Heart left ventricle (tissue), 16 donors: Measurements from ENCODE around the gene THSD4. TPM values are rescaled to one million over a fixed set of nuclear protein-coding genes. Genes with fewer than 3 reads are reported as not detected.
A peak's percentile ranks its signal among the peaks of the same experiment; 100 is the strongest.

Source experiments
- ATAC-seq, 4 donors: fragments of 200-7000 bp; cut with Tn5 transposase; one replicate each; pipeline ENCODE4 v1.9.1; 2020 to 2022; ENCODE audit warnings: moderate library complexity in 4 of 4, mild to moderate bottlenecking in 3 of 4, moderate number of reproducible peaks in 1 of 4
- DNase-seq, 5 donors: peaks; one replicate each; pipeline ENCODE4 v3.0.0-alpha.2; 2020
- H3K27ac ChIP-seq, 12 donors: fragments of 200-600 bp; sonication (generic) in 4 of 12; one replicate each; pipeline versions ENCODE4 v1.5.0 to v1.8.0; 2016 to 2022; ENCODE audit warnings: mild to moderate bottlenecking in 2 of 12
- H3K27me3 ChIP-seq, 9 donors: fragments of 200-600 bp; sonication (generic) in 2 of 9; one replicate each; pipeline versions ENCODE4 v1.5.1 to v1.8.0; 2016 to 2022; ENCODE audit warnings: mild to moderate bottlenecking in 3 of 9
- H3K36me3 ChIP-seq, 9 donors: fragments of 200-600 bp; sonication (generic) in 2 of 9; one replicate each; pipeline versions ENCODE4 v1.5.0 to v1.8.0; 2018 to 2022; ENCODE audit warnings: mild to moderate bottlenecking in 2 of 9
- H3K4me1 ChIP-seq, 12 donors: fragments of 200-600 bp; sonication (generic) in 4 of 12; one replicate each; pipeline versions ENCODE4 v1.5.0 to v1.8.0; 2016 to 2022; ENCODE audit warnings: mild to moderate bottlenecking in 3 of 12
- H3K4me3 ChIP-seq, 12 donors: fragments of 200-600 bp; sonication (generic) in 4 of 12; one replicate each; pipeline versions ENCODE4 v1.5.0 to v1.8.0; 2017 to 2022; ENCODE audit warnings: mild to moderate bottlenecking in 9 of 12, moderate library complexity in 4 of 12
- H3K9me3 ChIP-seq, 12 donors: fragments of 200-600 bp; sonication (generic) in 4 of 12; one replicate each; pipeline versions ENCODE4 v1.5.0 to v1.8.0; 2016 to 2022; ENCODE audit warnings: mild to moderate bottlenecking in 1 of 12
- POLR2A ChIP-seq, 2 donors: fragments of 450-650 bp; IDR thresholded peaks; one replicate each; pipeline ENCODE4 v1.6.1; 2017; ENCODE audit warnings: antibody characterized with exemption in 2 of 2, mild to moderate bottlenecking in 2 of 2, moderate library complexity in 2 of 2
- WGBS, 4 donors: extraction: QIAGEN DNeasy Blood & Tissue Kit in 2 of 4; methylation state at CpG; one replicate each; pipeline versions ENCODE4 v1.1.5 to v1.1.7; 2013 to 2018; 5-methylcytosine and 5-hydroxymethylcytosine counted together
- intact Hi-C, 10 donors: fragments of 100-400 bp; cut with DNase I; formaldehyde crosslinking; loops; one replicate each; pipeline versions ENCODE4 v1.11.1 to v1.14.2; 2022
- polyA plus RNA-seq, 2 donors: library from polyadenylated mRNA; stranded (reverse); fragments of 200-250 nt; gene quantifications; one replicate each; pipeline ENCODE4 v1.2.3, GENCODE V29; 2013
- total RNA-seq, 9 donors: library from RNA; depleted of rRNA in 2 of 9; stranded (reverse); fragments of >200 nt in 2 of 9; fragmentation: NEBNext Ultra II Directional in 3 of 9; extraction: Animal tissue kit (Norgen Biotek cat#: 25700) in 3 of 9; gene quantifications; one replicate each; pipeline versions ENCODE4 v1.1.0 to v1.2.4, GENCODE V29; 2016 to 2023
- TF ChIP-seq, protein P1 (sequence below), 12 donors: fragments of 200-600 bp; sonication (generic) in 4 of 12; IDR thresholded peaks; one replicate each; pipeline versions ENCODE4 v1.5.0 to v1.8.0; 2018 to 2022; ENCODE audit warnings: antibody characterized with exemption in 12 of 12, mild to moderate bottlenecking in 5 of 12
- donor health status: ischemic (EF 13 %, LVEDD 7.1; RV severe dilation, severe dysfunction).
- donor health status: healthy with polysubstance abuse.
- donor health status: DM: no; HTN: yes; CAD: no.
- donor health status: DM: no; HTN: no; CAD: no.
- donor health status: ischemic (EF 25% LVEDD 6.9; RV normal size, moderate dysfunction).
- donor health status: ischemic (EF 25% LVEDD 5.7; RV mildly dilated, moderate dysfunction).
- donor health status: healthy.
- donor health status: DM: yes; HTN: yes; CAD: no.
- donor health status: ischemic (EF 35%, LVEDD 5.7; RV mildly dilated, moderate dysfunction).
- donor health status: nonischemic (EF 11% LVEDD 7.7; RV severe dilation, severe dysfunction).
- donor health status: DM: yes; HTN: yes; CAD: no.
- donor health status: PGD.
- donor health status: ischemic (EF 29% LVEDD 5.4; RV normal size, mild dysfunction).
- donor health status: nonischemic (EF 23%, LVEDD 6.1; RV moderate dilation, normal function).

THSD4 gene
- total and polyA plus RNA-seq, 11 donors, result 32.6 to 206 (median 93.2) TPM

DNA sequence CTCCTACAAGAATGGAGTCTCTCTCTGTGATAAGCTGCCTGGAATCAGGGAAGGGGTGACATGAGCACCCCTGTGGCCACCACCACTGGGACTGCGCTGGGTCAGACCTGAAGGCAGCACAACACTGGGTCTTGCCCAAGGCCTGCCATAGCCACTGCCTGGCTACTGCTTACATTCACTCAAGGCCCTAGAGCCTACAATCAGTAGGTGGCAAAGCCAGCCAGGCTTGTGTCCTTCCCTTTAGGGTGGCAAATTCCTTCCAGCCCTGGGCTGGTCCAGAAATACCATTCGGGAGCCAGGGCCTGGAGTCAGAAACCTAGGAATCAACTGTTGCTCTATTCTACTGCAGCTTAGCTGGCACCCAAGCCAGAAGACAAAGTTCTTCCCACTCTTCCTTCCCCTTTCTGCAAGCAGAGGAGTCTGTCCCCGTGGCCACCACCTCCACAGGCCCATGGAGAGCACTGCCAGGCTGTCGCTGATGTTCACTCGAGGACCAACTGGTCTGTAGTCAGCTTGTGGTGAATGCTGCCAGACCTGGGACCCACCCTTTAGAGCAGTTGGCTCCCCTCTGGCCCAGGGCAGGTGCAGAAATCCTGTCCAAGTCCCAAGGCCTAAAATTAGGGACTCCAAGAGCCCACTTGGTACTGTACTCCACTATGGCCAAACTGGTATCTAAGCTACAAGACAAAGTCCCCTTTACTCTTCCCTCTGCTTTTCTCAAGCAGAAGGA lies 307.4 kb downstream of the THSD4 start:
- Histone ChIP-seq H3K36me3 (no peaks in the 10 kb centered on the region), H3K27ac (peak overlapping the region in 8 of 12 donors; percentile 10 to 62 (median 36)), H3K27me3 (no peaks in the 10 kb centered on the region), H3K4me1 (peaks cover 0 to 25% (median 2%) of the 10 kb centered on the region in 12 donors), H3K9me3 (peaks cover 0 to 7% (median 0%) of the 10 kb centered on the region in 12 donors), H3K4me3 (no peak overlapping the region)
- intact Hi-C loops, result no loop called here
- ATAC-seq (peak; percentile 42 to 74 (median 60)), DNase-seq (peak in 1 of 5 donors; percentile 33)
- 67 to 77% (median 71%) methylated on average over 3 to 5 of the region's 5 CpGs for WGBS, 4 donors
- TF ChIP-seq POLR2A (IDR thresholded peaks at IDR 0.05), result no peak
- TF ChIP-seq, protein P1, sequence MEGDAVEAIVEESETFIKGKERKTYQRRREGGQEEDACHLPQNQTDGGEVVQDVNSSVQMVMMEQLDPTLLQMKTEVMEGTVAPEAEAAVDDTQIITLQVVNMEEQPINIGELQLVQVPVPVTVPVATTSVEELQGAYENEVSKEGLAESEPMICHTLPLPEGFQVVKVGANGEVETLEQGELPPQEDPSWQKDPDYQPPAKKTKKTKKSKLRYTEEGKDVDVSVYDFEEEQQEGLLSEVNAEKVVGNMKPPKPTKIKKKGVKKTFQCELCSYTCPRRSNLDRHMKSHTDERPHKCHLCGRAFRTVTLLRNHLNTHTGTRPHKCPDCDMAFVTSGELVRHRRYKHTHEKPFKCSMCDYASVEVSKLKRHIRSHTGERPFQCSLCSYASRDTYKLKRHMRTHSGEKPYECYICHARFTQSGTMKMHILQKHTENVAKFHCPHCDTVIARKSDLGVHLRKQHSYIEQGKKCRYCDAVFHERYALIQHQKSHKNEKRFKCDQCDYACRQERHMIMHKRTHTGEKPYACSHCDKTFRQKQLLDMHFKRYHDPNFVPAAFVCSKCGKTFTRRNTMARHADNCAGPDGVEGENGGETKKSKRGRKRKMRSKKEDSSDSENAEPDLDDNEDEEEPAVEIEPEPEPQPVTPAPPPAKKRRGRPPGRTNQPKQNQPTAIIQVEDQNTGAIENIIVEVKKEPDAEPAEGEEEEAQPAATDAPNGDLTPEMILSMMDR (IDR thresholded peaks at IDR 0.05), result no peak

DNA sequence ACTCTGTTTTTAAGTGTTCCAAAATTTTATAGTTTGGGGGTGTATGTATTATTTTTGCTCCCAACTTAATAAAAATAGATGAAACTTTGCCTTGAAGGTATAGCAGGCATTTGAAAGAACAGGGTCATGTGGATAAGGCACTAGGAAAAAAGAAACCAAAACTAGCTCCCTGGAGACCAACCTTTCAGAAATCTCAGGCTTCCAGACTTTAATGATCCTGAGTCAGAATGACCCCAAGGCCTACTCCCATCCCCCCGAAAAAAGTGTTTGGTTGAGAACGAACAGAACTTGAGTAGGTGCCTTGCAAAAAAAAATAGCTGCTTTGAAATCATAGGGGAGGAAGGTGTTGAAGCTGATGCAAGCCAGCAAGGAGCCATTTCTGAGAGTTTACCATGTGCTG lies 309.5 kb downstream of the THSD4 start:
- no peak for TF ChIP-seq POLR2A (IDR thresholded peaks at IDR 0.05)
- TF ChIP-seq, protein P1 (IDR thresholded peaks at IDR 0.05), result no peak
- intact Hi-C loops, result no loop called here

GRCh38 chr15:71425388-71425787 lies 310.1 kb downstream of the THSD4 start:
- intact Hi-C loops, result no loop called here
- ATAC-seq, result peak in 1 of 4 donors; percentile 44
- no peak for DNase-seq
- TF ChIP-seq POLR2A (IDR thresholded peaks at IDR 0.05), result no peak
- TF ChIP-seq, protein P1 (IDR thresholded peaks at IDR 0.05), result no peak
- WGBS, 4 donors, result 71 to 79% (median 76%) methylated on average over 3 of the region's 3 CpGs
- Histone ChIP-seq H3K4me3 (no peak overlapping the region), H3K27ac (no peak overlapping the region), H3K36me3 (no peaks in the 10 kb centered on the region), H3K27me3 (no peaks in the 10 kb centered on the region), H3K4me1 (peaks cover 0 to 25% (median 2%) of the 10 kb centered on the region in 12 donors), H3K9me3 (peaks cover 0 to 7% (median 0%) of the 10 kb centered on the region in 12 donors)

More for the DNA sequence above, 309.5 kb downstream of the THSD4 start:
- Histone ChIP-seq H3K36me3 (no peaks in the 10 kb centered on the region), H3K27me3 (no peaks in the 10 kb centered on the region), H3K27ac (no peak overlapping the region), H3K4me1 (peaks cover 0 to 25% (median 2%) of the 10 kb centered on the region in 12 donors), H3K9me3 (peaks cover 0 to 7% (median 0%) of the 10 kb centered on the region in 12 donors), H3K4me3 (no peak overlapping the region)
- DNase-seq (no peak), ATAC-seq (no peak)
- WGBS, 4 donors, result 51 to 84% (median 66%) methylated on average over 2 of the region's 2 CpGs

- Histone ChIP-seq H3K36me3 (no peaks in the 10 kb centered on the region), H3K9me3 (peaks cover 0 to 2% (median 0%) of the 10 kb centered on the region in 12 donors), H3K4me1 (peaks cover 0 to 25% (median 2%) of the 10 kb centered on the region in 12 donors), H3K27me3 (no peaks in the 10 kb centered on the region), H3K27ac (no peak overlapping the region), H3K4me3 (no peak overlapping the region)
- ATAC-seq (no peak), DNase-seq (no peak)
- TF ChIP-seq POLR2A (IDR thresholded peaks at IDR 0.05), result no peak
- TF ChIP-seq, protein P1 (IDR thresholded peaks at IDR 0.05), result no peak
- intact Hi-C loops, result no loop called here
- 93 to 97% (median 95%) methylated on average over 2 of the region's 2 CpGs for WGBS, 4 donors
Observed at GRCh38 chr15:71426792-71427191, 311.5 kb downstream of the THSD4 start.
